PC-3 (cell line): ENCODE data around the gene STAU1. TPM values are rescaled to one million over a fixed set of nuclear protein-coding genes. Genes with fewer than 3 reads are reported as not detected.

Source experiments
- ATAC-seq: fragments of 200-7000 bp; cut with Tn5 transposase; 2 replicates; pipeline ENCODE4 v1.9.1; 2020; ENCODE audit warnings: mild to moderate bottlenecking, moderate library complexity
- BruUV-seq: library from RNA; stranded (reverse); fragments of 400-500 nt; replicated peaks from 2 replicates; lab custom pipeline; 2021; lab: Mats Ljungman, UMichigan
- CTCF ChIA-PET: fragments of 300-600 bp; sonication (Branson Sonifier 250); formaldehyde crosslinking; loops from one replicate; lab custom pipeline; 2022; ENCODE audit warnings: antibody characterized with exemption; lab: Charles Lee
- POLR2A ChIA-PET: fragments of 300-600 bp; sonication (Branson Sonifier 250); formaldehyde crosslinking; loops from one replicate; lab custom pipeline; 2022; ENCODE audit warnings: antibody characterized with exemption; ENCODE audit not compliant: unreplicated experiment; lab: Charles Lee
- DNase-seq: peaks from one replicate; pipeline ENCODE4 v3.0.0-alpha.2; 2015
- H2AFZ ChIP-seq: fragments of 300-600 bp; sonication (generic); 2 replicates; pipeline ENCODE4 v1.6.0; 2016; ENCODE audit warnings: antibody characterized with exemption, low read length
- H3F3A ChIP-seq: fragments of 300-600 bp; sonication (generic); one replicate; pipeline ENCODE4 v1.6.0; 2017; ENCODE audit warnings: antibody characterized with exemption, low read length, control low read depth, mild to moderate bottlenecking; ENCODE audit not compliant: unreplicated experiment
- H3K27ac ChIP-seq: fragments of 300-600 bp; sonication (generic); 2 replicates; pipeline ENCODE4 v1.5.1; 2016; ENCODE audit warnings: mild to moderate bottlenecking, low read length
- H3K27me3 ChIP-seq: fragments of 300-600 bp; sonication (generic); 2 replicates; pipeline ENCODE4 v1.6.1; 2016; ENCODE audit warnings: low read length, mixed read lengths
- H3K36me3 ChIP-seq: fragments of 300-600 bp; sonication (generic); 2 replicates; pipeline ENCODE4 v1.6.1; 2016; ENCODE audit warnings: low read depth, mixed run types, low read length, mixed read lengths
- H3K4me1 ChIP-seq: fragments of 300-600 bp; sonication (generic); 2 replicates; pipeline ENCODE4 v1.5.1; 2016; ENCODE audit warnings: low read length; ENCODE audit not compliant: insufficient read depth
- H3K4me2 ChIP-seq: fragments of 300-600 bp; sonication (generic); 2 replicates; pipeline ENCODE4 v1.6.0; 2016; ENCODE audit warnings: low read length
- H3K4me3 ChIP-seq: fragments of 300-600 bp; sonication (generic); 2 replicates; pipeline ENCODE4 v1.5.1; 2016; ENCODE audit warnings: mild to moderate bottlenecking, low read length, mixed read lengths
- H3K79me2 ChIP-seq: fragments of 300-600 bp; sonication (generic); 2 replicates; pipeline ENCODE4 v1.6.1; 2017; ENCODE audit warnings: low read length, mixed read lengths
- H3K9ac ChIP-seq: fragments of 300-600 bp; sonication (generic); 2 replicates; pipeline ENCODE4 v1.6.0; 2016; ENCODE audit warnings: mild to moderate bottlenecking, low read length
- H3K9me2 ChIP-seq: fragments of 300-600 bp; sonication (generic); replicated peaks from 2 replicates; pipeline ENCODE4 v1.6.1; 2016; ENCODE audit warnings: mixed run types, low read length, mixed read lengths
- H3K9me3 ChIP-seq: fragments of 300-600 bp; sonication (generic); 2 replicates; pipeline ENCODE4 v1.6.1; 2016; ENCODE audit warnings: low read length, mixed read lengths
- H4K20me1 ChIP-seq: fragments of 300-600 bp; sonication (generic); 2 replicates; pipeline ENCODE4 v1.6.1; 2016; ENCODE audit warnings: low read length, mixed read lengths
- CTCF ChIP-seq: fragments of 300-600 bp; sonication (generic); conservative IDR thresholded peaks from 2 replicates; pipeline ENCODE4 v1.5.1; 2017; ENCODE audit warnings: antibody characterized with exemption, low read depth, mild to moderate bottlenecking, low read length
- EZH2 ChIP-seq: fragments of 300-600 bp; sonication (generic); IDR thresholded peaks from one replicate; pipeline ENCODE4 v1.6.1; 2017; ENCODE audit warnings: antibody characterized with exemption, mild to moderate bottlenecking, low read length; ENCODE audit not compliant: unreplicated experiment
- EZH2phosphoT487 ChIP-seq: fragments of 300-600 bp; sonication (generic); IDR thresholded peaks from 2 replicates; pipeline ENCODE4 v1.6.1; 2018; ENCODE audit warnings: mild to moderate bottlenecking, antibody characterized with exemption, low read length, borderline replicate concordance
- intact Hi-C: fragments of 100-400 bp; cut with micrococcal nuclease; formaldehyde crosslinking; loops from 2 replicates; pipeline ENCODE4 v1.9.0; 2023
- total RNA-seq: library from RNA; depleted of rRNA; stranded (reverse); fragments of >200 nt; gene quantifications from 2 replicates; pipeline ENCODE4 v1.2.3, GENCODE V29; 2014; rRNA removed

Gene STAU1
- total RNA-seq, 1 experiment from 2014 or later = 87.8 TPM

GRCh38 chr20:49074521-49074920 is 113.6 kb downstream of the STAU1 start:
- POLR2A ChIA-PET = no interaction called here
- Histone ChIP-seq H3K27ac (no peak overlapping the region), H3K9me3 (no peaks in the 10 kb centered on the region), H3K4me1 (no peaks in the 10 kb centered on the region), H3K9ac (no peak overlapping the region), H4K20me1 (peaks cover 5% of the 10 kb centered on the region; the same call in 1 of the 2 replicates), H3K4me3 (no peak overlapping the region), H3K36me3 (peaks cover 87% of the 10 kb centered on the region), H3K27me3 (no peaks in the 10 kb centered on the region), H3F3A (no peaks in the 10 kb centered on the region), H2AFZ (no peak overlapping the region), H3K79me2 (peaks cover 6% of the 10 kb centered on the region; the same call in 1 of the 2 replicates), H3K4me2 (no peak overlapping the region), H3K9me2 (no peaks in the 10 kb centered on the region)
- TF ChIP-seq CTCF (no peak), EZH2phosphoT487 (no peak), EZH2 (no peak)
- ATAC-seq (no peak), DNase-seq (no peak)
- intact Hi-C loops = no loop called here
- no TSS peak for BruUV-seq
- CTCF ChIA-PET = no interaction called here

Other genes with a start within 250 kb of the STAU1 start
- gene CSE1L, start 142.0 kb downstream of the STAU1 start, total RNA-seq = 272 and 295 TPM in 2 replicates
- gene DDX27, start 31.1 kb upstream of the STAU1 start, total RNA-seq = 80.8 and 97.3 TPM in 2 replicates
- 18.8 and 18.9 TPM in 2 replicates for gene ZNFX1, start 89.7 kb upstream of the STAU1 start, total RNA-seq